GM18511 (cell line): ENCODE data around the gene CSH1.
"Not testable (repeated sequence)": the region's sequence is repeated elsewhere in the genome, so short reads cannot be mapped to it uniquely, and the experiment has no call there.

Experiments
- ATAC-seq: cut with Tn5 transposase; IDR thresholded peaks from one replicate; pipeline ENCODE4 v1.9.1; 2021; ENCODE audit warnings: mild to moderate bottlenecking, moderate library complexity; ENCODE audit not compliant: unreplicated experiment

CSH1 gene

DNA sequence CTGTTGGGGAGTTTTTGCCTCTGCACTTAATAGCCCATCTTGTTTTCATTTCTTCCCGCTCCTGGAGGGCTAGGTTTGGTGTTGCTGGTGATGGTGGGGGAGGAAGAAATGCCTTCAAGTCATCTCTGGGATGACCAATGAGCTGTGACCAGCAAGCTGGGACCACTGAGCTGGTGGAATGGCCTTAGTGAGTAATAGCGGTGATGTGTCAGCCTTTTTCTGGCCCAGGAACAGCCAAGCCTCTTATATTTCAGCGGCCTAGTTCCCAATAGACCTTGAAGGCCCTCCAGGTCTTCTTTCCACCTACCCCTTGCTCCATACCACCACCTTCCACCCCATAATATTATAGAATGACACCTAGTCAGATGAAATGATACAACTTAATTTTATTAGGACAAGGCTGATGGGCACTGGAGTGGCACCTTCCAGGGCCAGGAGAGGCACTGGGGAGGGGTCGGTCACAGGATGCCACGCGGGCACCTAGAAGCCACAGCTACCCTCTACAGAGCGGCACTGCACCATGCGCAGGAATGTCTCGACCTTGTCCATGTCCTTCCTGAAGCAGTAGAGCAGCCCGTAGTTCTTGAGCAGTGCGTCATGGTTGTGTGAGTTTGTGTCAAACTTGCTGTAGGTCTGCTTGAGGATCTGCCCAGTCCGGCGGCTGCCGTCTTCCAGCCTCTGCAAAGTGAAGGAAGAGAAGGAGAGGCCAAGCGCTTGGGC, 24.6 kb downstream of the CSH1 start:
- ATAC-seq, result not testable (repeated sequence)

GRCh38 chr17:63870292-63870665, 26.1 kb downstream of the CSH1 start:
- not testable (repeated sequence) for ATAC-seq

- ATAC-seq, result not testable (repeated sequence)
These were observed 26.7 kb downstream of the CSH1 start for GRCh38 chr17:63869491-63870291.

DNA sequence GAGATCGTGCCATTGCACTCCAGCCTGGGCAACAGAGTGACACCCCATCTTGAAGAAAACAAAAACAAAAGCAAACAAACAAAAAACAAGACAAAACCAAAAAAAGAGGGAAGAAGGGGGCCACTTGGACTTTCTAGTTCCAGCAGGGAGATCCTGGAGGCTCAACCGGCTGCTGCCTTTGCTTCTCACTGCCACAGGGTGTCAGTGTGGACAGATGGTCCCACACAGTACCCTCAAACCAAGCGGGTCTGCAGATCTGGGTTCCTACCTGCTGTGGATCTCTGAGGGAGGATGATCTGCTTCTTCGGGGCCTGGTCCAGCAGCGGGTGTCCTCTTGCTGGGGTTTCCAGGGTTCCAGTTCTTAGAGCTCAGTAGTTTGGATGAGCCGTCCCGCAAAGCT, 29.7 kb downstream of the CSH1 start:
- not testable (repeated sequence) for ATAC-seq

- no peak for ATAC-seq
These were observed 37.1 kb downstream of the CSH1 start for GRCh38 chr17:63859257-63859656.

- ATAC-seq, result not testable (repeated sequence)
These were observed 39.9 kb downstream of the CSH1 start for GRCh38 chr17:63856425-63856824.

DNA sequence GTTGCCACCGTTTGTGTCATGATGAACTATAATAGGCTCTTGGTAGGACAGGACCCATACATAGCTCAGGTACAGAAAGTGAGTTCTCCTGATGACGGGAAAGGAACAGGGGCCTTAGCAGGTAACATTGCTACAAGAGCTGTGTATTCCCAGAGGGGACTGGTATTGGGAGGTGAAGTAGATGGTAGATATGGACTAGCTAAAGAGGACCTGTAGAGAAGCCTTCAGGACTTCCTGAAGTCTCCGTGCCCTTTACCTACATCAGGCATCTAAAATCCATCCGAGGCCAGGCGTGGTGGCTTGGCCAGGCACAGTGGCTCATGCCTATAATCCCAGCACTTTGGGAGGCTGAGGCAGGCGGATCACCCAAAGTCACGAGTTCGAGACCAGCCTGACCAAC, 41.2 kb downstream of the CSH1 start:
- ATAC-seq, result no peak

DNA sequence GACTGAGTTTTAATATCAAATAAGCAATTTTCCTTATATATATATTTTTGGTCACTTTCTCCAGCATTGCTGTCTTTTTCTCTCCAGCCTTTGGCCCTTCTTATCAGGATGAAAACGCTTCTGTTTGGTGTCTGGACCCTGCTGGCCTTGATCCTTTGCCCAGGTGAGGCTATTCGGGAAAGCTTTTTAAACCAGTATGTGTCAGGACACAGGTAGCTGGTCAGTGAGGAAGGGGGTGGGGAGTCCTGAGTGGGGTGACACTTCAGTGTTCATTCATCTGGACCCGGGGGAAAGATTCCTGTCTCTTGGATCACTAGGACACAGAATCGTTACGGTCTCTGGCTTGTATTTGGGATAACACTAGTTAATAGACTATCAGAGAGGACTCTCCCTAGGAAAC, 41.7 kb downstream of the CSH1 start:
- no peak for ATAC-seq

DNA sequence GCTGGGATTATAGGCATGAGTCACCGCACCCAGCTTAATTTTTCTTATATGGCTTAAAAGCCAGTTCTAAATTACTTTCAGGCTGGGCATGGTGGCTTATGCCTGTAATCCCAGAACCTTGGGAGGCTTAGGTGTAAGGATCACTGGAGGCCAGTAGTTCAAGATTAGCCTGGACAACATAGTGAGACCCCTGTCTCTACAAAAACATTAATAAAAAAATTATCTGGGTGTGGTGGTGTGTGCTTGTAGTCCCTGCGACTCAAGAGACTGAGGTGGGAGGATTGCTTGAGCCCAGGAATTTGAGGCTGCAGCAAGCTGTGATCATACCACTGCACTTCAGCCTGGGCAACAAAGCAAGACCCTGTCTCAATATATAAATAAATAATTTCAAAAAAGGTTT, 43.1 kb downstream of the CSH1 start:
- ATAC-seq, result no peak

DNA sequence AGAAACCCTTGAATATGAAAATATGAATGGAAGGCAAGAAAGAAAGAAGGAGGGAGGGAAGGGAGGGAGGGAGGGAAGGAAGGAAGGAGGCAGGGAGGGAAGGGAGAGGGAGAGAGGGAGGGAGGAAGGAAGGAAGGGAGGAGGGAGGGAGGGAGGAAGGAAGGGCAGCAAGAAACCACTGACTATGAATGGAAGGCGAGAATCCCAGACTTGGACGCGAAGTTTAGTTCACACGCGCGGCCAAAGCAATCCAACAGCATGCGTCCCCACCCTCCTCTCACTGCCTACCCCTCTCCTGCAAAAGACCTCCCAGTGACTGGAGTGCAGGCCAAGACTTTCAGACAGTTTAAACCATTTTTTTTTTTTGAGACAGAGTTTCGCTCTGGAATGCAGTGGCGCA, 46.0 kb downstream of the CSH1 start:
- no peak for ATAC-seq

DNA sequence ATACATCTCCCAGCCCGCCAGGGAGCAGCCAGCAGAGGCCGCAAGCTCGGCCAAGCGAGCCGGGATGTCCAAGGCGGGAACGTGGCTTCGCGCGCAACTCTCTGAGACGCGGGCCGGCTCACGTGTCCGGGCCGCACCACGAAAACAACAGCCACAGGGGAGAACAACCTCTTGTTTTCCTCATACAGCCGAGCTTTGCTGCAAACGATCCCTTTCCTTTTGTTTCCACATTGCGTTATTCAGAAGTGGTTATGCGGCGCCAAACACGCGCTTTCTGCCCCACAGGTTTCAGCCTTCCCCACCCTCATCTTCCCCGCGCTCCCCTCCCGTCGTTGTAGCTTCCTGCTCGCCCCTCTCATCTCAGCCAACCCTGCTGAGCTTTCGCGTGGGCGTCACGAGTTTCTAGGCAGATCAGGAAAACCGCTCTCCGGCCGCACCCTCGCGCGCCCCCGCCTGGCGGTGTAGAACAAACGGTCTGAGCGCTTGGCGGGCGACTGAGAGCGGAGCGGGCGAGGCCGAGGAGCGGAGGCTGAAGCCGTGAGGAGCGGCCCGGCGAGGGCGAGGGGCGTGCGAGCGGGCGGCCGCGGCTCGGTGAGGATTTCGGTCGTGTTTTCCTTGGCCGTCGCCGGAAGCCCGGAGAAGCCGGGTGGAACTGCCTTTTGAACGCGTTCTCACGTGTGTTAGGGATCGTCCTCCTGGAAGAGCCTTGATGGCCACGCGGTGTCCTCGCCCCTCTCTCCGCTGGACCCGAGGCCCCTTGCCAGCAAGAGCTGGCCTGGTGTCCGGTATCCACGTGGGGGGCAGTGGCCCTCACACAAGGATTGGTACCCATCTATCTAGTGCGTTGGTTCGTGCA, 47.3 kb downstream of the CSH1 start:
- ATAC-seq, result peak; percentile 96

DNA sequence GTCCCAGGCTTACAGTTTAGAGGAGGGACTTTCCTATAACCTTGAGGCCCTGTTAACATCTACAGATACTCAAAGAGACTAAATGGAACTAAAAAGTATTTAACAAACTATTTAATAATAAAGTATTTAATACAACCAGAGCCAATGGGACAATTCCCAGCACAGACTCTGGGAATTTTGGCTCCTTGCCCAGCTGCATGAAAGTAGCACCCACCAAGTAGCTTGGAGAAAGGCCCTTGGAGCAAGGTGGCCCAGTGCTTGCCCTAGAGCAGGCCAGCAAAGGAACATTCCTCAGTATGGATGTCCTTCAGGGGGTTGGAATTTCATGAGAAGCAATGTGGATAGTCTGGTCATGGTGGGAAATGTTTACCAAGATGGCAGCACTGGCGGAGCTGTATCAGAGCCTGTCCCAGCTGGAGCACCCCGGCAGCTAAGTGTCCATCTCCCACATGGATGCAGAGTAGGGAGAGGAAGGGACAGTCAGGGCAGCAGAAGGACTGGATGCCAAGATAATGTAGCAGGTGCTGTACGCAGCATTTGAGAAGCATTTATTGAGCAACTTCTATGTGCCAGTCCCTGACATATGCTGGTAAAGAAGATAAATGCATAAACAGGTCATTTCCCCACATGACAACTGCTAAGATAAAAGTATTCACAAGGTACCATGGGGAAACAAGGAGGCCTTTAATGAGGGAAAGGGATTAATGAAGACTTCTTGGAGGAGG, 48.7 kb downstream of the CSH1 start:
- ATAC-seq, result no peak

- no peak for ATAC-seq
These were observed 50.9 kb downstream of the CSH1 start for GRCh38 chr17:63845509-63845908.
